Brain microvascular endothelial cell (primary cell): ENCODE measurements around the gene POLR3K.

ENCODE experiments used
- DNase-seq: peaks from one replicate; pipeline ENCODE4 v3.0.0-alpha.2; 2020
- H3K27ac ChIP-seq: fragments of 250-450 bp; sonication (Bioruptor Pico); 2 replicates; pipeline ENCODE4 v1.5.1; 2020; ENCODE audit warnings: mild to moderate bottlenecking, moderate library complexity
- H3K27me3 ChIP-seq: fragments of 250-450 bp; sonication (Bioruptor Pico); replicated peaks from 2 replicates; pipeline ENCODE4 v1.5.1; 2020; ENCODE audit warnings: mild to moderate bottlenecking
- H3K36me3 ChIP-seq: fragments of 250-450 bp; sonication (Bioruptor Pico); replicated peaks from 2 replicates; pipeline ENCODE4 v1.5.1; 2020; ENCODE audit warnings: mild to moderate bottlenecking
- H3K4me3 ChIP-seq: 2 replicates; pipeline ENCODE4 v1.5.1; 2011; ENCODE audit warnings: low read depth, mild to moderate bottlenecking, control low read depth, low read length, moderate library complexity
- in situ Hi-C: cut with HindIII; loops from 2 replicates; pipeline ENCODE4 v1.10.0; 2017; ENCODE audit warnings: low sequenced_read_pairs, low pct_ligation_motif_present
- TF ChIP-seq, protein P1 (sequence below): IDR thresholded peaks from 2 replicates; pipeline ENCODE4 v1.5.1; 2011; ENCODE audit warnings: low read depth, mild to moderate bottlenecking, moderate library complexity, low read length, control low read depth, inconsistent platforms; ENCODE audit errors: missing control alignments

The POLR3K gene

GRCh38 chr16:67183-67791 lies 13.9 kb upstream of the POLR3K start:
- H3K4me3 ChIP-seq, result no peak overlapping the region
- H3K27ac ChIP-seq, result no peak overlapping the region
- peaks cover 20% of the 10 kb centered on the region for H3K36me3 ChIP-seq
- H3K27me3 ChIP-seq, result no peaks in the 10 kb centered on the region
- DNase-seq, result no peak
- TF ChIP-seq, protein P1, sequence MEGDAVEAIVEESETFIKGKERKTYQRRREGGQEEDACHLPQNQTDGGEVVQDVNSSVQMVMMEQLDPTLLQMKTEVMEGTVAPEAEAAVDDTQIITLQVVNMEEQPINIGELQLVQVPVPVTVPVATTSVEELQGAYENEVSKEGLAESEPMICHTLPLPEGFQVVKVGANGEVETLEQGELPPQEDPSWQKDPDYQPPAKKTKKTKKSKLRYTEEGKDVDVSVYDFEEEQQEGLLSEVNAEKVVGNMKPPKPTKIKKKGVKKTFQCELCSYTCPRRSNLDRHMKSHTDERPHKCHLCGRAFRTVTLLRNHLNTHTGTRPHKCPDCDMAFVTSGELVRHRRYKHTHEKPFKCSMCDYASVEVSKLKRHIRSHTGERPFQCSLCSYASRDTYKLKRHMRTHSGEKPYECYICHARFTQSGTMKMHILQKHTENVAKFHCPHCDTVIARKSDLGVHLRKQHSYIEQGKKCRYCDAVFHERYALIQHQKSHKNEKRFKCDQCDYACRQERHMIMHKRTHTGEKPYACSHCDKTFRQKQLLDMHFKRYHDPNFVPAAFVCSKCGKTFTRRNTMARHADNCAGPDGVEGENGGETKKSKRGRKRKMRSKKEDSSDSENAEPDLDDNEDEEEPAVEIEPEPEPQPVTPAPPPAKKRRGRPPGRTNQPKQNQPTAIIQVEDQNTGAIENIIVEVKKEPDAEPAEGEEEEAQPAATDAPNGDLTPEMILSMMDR, result no peak
- in situ Hi-C loops, result no loop called here

DNA sequence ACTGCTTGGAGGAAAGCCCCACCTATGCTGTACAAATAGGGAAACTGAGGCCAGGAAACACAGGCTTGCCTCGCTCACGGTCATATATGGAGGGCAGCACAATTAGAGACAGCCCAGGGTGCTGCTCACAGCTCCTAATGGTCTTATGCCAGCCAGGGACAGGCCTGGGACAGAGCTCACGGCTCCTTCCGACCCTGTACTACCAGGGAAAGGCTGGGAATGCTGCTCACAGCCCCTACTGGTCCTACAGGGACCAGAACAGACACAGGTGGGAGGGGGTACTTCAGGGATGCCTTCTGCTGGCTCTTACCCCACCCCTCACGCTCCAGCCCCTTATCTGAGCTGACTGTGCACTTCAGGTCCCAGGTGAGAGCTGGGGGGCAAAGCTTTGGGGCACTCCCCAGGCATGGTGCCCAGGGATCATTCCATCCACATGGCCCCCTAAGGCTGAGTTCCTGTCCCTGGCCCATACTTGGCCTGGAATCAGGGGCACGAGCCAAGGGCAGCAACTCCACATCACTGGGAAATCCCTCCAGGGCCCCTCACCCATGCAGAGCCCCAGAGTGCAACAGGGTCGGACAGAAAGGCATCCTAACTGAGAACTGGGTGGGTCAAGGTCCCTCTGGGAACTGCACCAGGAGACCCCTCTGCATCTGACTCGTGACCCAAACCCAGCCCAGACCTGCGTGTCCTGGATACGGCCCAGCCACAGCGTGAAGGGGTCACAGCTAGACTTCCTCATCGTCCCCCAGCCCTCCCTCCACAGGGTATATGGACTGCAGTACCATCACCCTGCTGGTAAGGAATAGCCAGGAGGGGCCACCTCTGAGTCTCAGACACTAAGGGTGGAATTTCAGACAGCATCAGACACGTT lies 13.1 kb upstream of the POLR3K start:
- no peaks in the 10 kb centered on the region for H3K27me3 ChIP-seq
- DNase-seq, result no peak
- no peak overlapping the region for H3K27ac ChIP-seq
- peaks cover 28% of the 10 kb centered on the region for H3K36me3 ChIP-seq
- TF ChIP-seq, protein P1, result no peak
- in situ Hi-C loops, result no loop called here
- no peak overlapping the region for H3K4me3 ChIP-seq

DNA sequence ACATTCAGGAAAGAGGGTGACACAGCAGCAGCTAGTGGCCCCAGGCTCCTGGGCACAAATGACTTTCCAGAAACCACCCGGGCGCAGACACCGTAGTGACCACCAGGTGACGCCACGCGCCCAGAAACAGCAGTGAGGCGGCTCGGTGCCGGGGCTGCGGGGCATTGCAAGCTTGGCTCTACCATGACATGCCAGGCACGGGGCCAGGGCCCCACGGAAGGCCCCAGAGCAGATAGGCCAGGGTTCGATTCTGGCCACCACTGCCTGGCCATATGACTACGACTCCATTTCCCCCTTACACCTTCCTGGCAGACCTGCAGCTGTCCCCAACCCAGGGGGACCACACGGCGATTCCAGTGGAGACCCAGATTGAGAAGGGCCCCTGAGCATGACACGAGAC lies 12.3 kb upstream of the POLR3K start:
- in situ Hi-C loops, result no loop called here
- peaks cover 34% of the 10 kb centered on the region for H3K36me3 ChIP-seq
- DNase-seq, result peak; percentile 63
- no peak overlapping the region for H3K4me3 ChIP-seq
- TF ChIP-seq, protein P1, result peak; percentile 96
- H3K27ac ChIP-seq, result no peak overlapping the region
- H3K27me3 ChIP-seq, result no peaks in the 10 kb centered on the region

- in situ Hi-C loops, result no loop called here
- Histone ChIP-seq H3K27ac (no peak overlapping the region), H3K4me3 (no peak overlapping the region), H3K36me3 (peaks cover 43% of the 10 kb centered on the region), H3K27me3 (no peaks in the 10 kb centered on the region)
- TF ChIP-seq, protein P1, result no peak
- DNase-seq, result no peak
Measured at GRCh38 chr16:64914-65255, 11.5 kb upstream of the POLR3K start.

DNA sequence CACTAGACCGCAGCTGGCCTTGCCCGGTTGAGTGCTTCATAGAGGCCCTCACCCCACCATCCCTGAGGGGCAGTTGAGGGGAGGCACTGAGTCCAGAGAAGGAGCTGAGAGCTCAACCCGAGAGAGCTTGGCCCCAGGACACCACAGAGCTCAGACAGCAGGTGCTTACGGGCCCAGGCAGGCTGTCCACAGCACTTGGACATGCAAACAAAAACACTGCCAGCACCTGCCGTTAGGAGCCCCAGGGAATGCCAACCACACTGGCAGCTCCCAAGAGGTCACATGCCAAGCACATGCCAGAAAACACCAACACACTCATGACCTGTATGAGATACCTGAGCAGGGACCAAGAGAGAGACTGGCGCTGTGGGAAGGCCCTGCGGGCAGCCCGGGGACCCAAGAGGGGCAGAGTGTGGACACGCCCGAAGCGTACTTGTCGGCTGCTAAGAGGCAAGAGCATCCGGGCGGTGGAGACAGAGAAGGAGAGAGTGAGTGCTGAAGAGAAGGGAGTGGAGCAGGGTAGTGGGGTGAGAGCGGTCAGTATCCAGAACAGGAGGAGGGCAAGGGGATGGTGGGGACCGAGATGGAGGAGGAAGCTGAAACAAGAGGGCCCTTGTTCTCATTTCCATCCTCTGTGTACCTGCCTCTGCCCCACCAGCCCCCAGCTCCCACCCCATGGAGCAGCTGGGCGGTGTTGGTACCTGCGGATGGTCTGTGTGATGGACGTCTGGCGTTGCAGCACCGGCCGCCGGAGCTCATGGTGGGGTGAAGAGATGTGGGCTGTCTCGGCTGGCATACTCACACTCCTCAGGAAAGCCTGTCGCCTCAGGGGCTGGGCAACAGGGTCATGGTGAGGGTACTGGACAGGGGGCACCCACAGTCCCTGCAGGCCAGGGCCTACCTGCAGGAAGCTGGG lies 10.8 kb upstream of the POLR3K start:
- peaks cover 49% of the 10 kb centered on the region for H3K36me3 ChIP-seq
- in situ Hi-C loops, result no loop called here

More for the DNA sequence above, 10.8 kb upstream of the POLR3K start:
- TF ChIP-seq, protein P1, result no peak
- DNase-seq, result no peak
- Histone ChIP-seq H3K4me3 (no peak overlapping the region), H3K27me3 (no peaks in the 10 kb centered on the region), H3K27ac (no peak overlapping the region)
